HFFc6 (cell line): ENCODE data around the gene AVP. TPM values are rescaled to one million over a fixed set of nuclear protein-coding genes. Genes with fewer than 3 reads are reported as not detected.
A peak's percentile ranks its signal among the peaks of the same experiment; 100 is the strongest.

Experiments used
- DNase-seq: peaks from one replicate; pipeline ENCODE4 v3.0.0-alpha.2; 2018
- H3K27ac Mint-ChIP-seq: 2 replicates; pipeline ENCODE4 v1.8.0; 2020; ENCODE audit warnings: mild to moderate bottlenecking, mixed read lengths
- H3K27me3 Mint-ChIP-seq: 2 replicates; pipeline ENCODE4 v1.8.0; 2021; ENCODE audit warnings: mild to moderate bottlenecking, moderate library complexity, mixed read lengths; ENCODE audit not compliant: insufficient read depth
- H3K36me3 Mint-ChIP-seq: 2 replicates; pipeline ENCODE4 v1.8.0; 2021; ENCODE audit warnings: low read depth, mixed read lengths
- H3K4me1 Mint-ChIP-seq: 2 replicates; pipeline ENCODE4 v1.8.0; 2020; ENCODE audit warnings: low read depth, mixed read lengths
- H3K4me3 Mint-ChIP-seq: 2 replicates; pipeline ENCODE4 v1.8.0; 2020; ENCODE audit warnings: mild to moderate bottlenecking, moderate library complexity, mixed read lengths
- H3K9me3 Mint-ChIP-seq: 2 replicates; pipeline ENCODE4 v1.8.0; 2020; ENCODE audit warnings: mild to moderate bottlenecking, mixed read lengths
- CTCF ChIP-seq: fragments of 200-600 bp; sonication (generic); IDR thresholded peaks from 2 replicates; pipeline ENCODE4 v1.5.0; 2021; ENCODE audit warnings: antibody characterized with exemption, mild to moderate bottlenecking
- total RNA-seq, 6 experiments: library from RNA; stranded (reverse); fragmentation: NEBNext Ultra II Directional; extraction: Animal tissue kit (Norgen Biotek cat#: 25700); gene quantifications; 2 replicates in 1 of 6; 3 replicates in 5 of 6; pipeline ENCODE4 v1.2.3, GENCODE V29; 2021

AVP gene
- total RNA-seq, 6 experiments from 2014 or later = not detected

DNA sequence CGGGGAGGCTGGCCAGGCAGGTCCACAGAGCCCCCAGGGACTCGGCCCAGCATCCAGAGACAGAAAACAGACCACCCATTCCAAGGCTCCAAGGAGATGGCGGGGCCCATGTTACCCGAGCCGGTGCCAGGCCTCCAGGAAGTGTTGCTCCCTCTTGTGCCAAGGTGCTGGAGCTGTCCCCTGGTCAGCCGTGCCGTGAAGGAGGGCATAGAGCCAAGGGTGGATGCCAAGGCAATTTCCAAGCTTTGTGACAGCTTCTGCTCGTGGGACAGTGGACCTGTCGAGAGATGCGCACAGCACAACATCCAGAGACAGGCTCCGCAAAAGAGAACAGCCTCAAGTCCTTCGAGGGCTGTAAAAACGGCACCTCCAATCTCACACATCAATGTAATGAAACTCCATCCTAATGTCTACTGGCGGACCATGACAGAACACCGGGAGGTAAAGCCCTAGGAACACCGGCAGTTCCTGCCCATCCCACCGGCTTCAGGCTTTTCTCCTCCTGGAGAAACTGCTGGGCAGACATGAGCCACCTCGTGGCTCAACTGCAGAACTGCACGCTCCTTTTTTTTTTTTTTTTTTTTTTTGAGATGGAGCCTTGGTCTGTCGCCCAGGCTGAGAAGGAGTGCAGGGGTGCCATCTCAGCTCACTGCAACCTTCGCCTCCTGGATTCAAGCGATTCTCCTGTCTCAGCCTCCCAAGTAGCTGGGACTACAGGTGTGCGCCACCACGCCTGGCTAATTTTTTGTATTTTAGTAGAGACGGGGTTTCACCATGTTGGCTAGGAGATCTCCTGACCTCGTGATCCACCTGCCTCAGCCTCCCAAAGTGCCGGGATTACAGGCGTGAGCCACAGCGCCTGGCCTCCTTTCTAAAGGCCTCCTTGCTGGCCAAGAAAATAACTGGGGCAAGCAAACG, 30.9 kb upstream of the AVP start:
- DNase-seq = peak; percentile 35
- H3K9me3 Mint-ChIP-seq = no peaks in the 10 kb centered on the region
- H3K27ac Mint-ChIP-seq = no peak overlapping the region
- H3K4me3 Mint-ChIP-seq = no peak overlapping the region
- peaks cover 5% of the 10 kb centered on the region; the same call in 1 of the 2 replicates for H3K36me3 Mint-ChIP-seq
- TF ChIP-seq CTCF = peak; percentile 91
- no peaks in the 10 kb centered on the region for H3K27me3 Mint-ChIP-seq
- H3K4me1 Mint-ChIP-seq = no peaks in the 10 kb centered on the region

GRCh38 chr20:3111995-3112394, 27.5 kb upstream of the AVP start:
- Mint-ChIP-seq H3K36me3 (0 out of 2 replicates have a peak, but pooled peaks cover 5% of the 10 kb centered on the region), H3K4me1 (no peaks in the 10 kb centered on the region)

DNA sequence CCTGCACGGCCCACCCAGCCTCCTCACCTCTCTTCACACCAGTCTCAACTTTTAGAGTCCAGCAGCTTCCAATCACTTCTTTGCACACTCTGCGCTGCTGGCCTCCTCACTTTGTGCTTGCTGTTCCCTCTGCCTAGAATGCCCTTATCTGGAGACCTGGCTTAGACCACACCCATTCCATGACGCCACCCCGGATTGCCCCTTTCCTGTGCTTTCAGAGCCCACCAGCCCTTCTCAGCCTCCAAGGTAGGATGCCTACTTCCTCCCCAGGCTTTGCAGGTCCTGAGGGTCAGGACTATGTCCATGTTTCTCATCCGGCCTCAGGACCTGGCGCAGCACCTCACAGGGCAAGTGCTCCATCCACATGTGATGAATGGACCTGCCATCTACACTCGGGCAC, 27.0 kb upstream of the AVP start:
- TF ChIP-seq CTCF = no peak
- H3K27ac Mint-ChIP-seq = no peak overlapping the region
- no peaks in the 10 kb centered on the region for H3K9me3 Mint-ChIP-seq
- H3K4me1 Mint-ChIP-seq = no peaks in the 10 kb centered on the region
- H3K27me3 Mint-ChIP-seq = no peaks in the 10 kb centered on the region
- no peak for DNase-seq
- H3K4me3 Mint-ChIP-seq = no peak overlapping the region
- H3K36me3 Mint-ChIP-seq = 0 out of 2 replicates have a peak, but pooled peaks cover 5% of the 10 kb centered on the region

More at GRCh38 chr20:3111995-3112394, 27.5 kb upstream of the AVP start:
- no peak overlapping the region for H3K4me3 Mint-ChIP-seq
- no peak for DNase-seq
- H3K27me3 Mint-ChIP-seq = no peaks in the 10 kb centered on the region
- no peak overlapping the region for H3K27ac Mint-ChIP-seq
- TF ChIP-seq CTCF = no peak
- no peaks in the 10 kb centered on the region for H3K9me3 Mint-ChIP-seq

DNA sequence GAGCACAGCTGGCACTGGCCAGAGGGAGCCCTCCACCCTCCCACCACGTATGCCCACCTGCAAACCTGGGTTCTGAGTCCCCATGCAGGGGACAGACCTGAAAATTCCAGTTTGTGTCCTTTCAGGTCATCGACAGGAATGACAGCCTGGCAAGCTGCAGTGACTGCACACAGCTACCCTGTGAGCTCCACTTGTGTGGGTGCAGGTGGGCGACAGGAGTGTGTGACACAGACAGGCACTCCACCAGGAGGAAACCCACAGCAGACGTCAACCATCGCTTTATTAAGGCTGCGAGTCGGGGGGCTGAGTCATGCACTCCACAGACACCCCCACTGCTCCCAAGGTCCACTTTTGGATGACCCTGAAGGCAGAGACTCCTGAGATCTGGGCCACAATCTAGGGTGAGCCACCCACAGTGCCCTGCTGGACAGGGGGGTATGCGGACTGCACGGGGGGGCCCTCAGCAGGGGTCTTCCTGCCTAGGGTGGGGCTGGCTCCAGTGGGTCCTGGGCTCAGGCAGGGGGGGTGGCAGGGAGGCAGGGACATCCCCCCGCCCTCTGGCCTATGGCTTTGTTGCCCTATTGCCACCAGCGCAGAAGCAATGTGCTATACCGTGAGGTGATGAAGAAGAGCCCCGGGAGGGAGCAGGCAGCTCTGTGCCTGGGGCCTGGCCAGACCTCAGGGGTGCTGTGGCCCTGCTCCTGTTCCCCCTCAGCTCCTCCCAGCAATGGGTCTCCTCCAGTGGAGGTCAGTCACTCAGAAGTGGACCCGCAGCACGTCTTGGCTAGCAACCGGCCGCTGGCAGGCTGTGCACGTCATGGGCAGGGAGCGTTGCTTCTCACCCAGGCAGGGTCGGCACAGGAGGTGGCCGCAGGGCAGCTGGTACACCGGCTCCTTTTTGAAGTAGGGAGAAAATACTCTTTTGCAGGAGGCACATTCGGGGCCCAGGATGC, 25.1 kb upstream of the AVP start:
- no peak for DNase-seq
- no peaks in the 10 kb centered on the region for H3K27me3 Mint-ChIP-seq
- H3K4me3 Mint-ChIP-seq = no peak overlapping the region
- no peaks in the 10 kb centered on the region for H3K4me1 Mint-ChIP-seq
- H3K36me3 Mint-ChIP-seq = 0 out of 2 replicates have a peak, but pooled peaks cover 5% of the 10 kb centered on the region
- no peak overlapping the region for H3K27ac Mint-ChIP-seq
- H3K9me3 Mint-ChIP-seq = no peaks in the 10 kb centered on the region
- TF ChIP-seq CTCF = no peak

- no peak overlapping the region for H3K4me3 Mint-ChIP-seq
- no peak for TF ChIP-seq CTCF
- H3K36me3 Mint-ChIP-seq = no peaks in the 10 kb centered on the region
- no peak for DNase-seq
- no peaks in the 10 kb centered on the region for H3K4me1 Mint-ChIP-seq
- H3K9me3 Mint-ChIP-seq = no peaks in the 10 kb centered on the region
- no peaks in the 10 kb centered on the region for H3K27me3 Mint-ChIP-seq
- H3K27ac Mint-ChIP-seq = no peak overlapping the region
These were observed 23.0 kb upstream of the AVP start for GRCh38 chr20:3107464-3108025.
